ENCODE results near the gene ABHD5. TPM values are rescaled to one million over a fixed set of nuclear protein-coding genes. Genes with fewer than 3 reads are reported as not detected.

ABHD5 gene
- total RNA-seq, 1 donor from 2014 or later = 49.0 TPM

Other genes starting within 250 kb of the ABHD5 start
- 25.1 TPM for gene ANO10, start 68.9 kb upstream of the ABHD5 start, total RNA-seq

All from skin of body (tissue), 1 donor.